GM23338 (cell line): ENCODE results near the gene HHEX. TPM values are rescaled to one million over a fixed set of nuclear protein-coding genes. Genes with fewer than 3 reads are reported as not detected.

Source experiments
- polyA plus RNA-seq: library from polyadenylated mRNA; unstranded; fragments of >200 nt; fragmentation: Nextera tagmentation; extraction: Ambion mirVana; gene quantifications from 2 replicates; pipeline ENCODE4 v1.2.1, GENCODE V29; 2016
- small RNA-seq: library from RNA; depleted of rRNA; stranded (forward); fragments of <200 nt; gene quantifications from one replicate; pipeline ENCODE3, GENCODE V24; 2014; ENCODE audit warnings: low replicate concordance
- total RNA-seq: library from RNA; depleted of rRNA; stranded (reverse); fragments of >200 nt; shearing (Covaris generic); gene quantifications from 2 replicates; pipeline ENCODE4 v1.2.3, GENCODE V29; 2014; rRNA removed

HHEX gene
- total and polyA plus RNA-seq, 2 experiments from 2014 or later, result 0.59 to 2.0 TPM

Small RNAs within 50 kb of the gene (small RNA-seq; reads per million reads assigned to genes)
- gene RF00019 (not detected), gene RN7SL644P (not detected)

Other genes with a start within 250 kb of the HHEX start
- 35.5 and 36.3 TPM in 2 replicates for gene IDE, start 115.9 kb upstream of the HHEX start, total RNA-seq
- gene IDE, start 115.9 kb upstream of the HHEX start, polyA plus RNA-seq, result 12.3 and 12.9 TPM in 2 replicates
- gene KIF11, start 96.8 kb upstream of the HHEX start, total RNA-seq, result 50.3 and 56.7 TPM in 2 replicates
- gene KIF11, start 96.8 kb upstream of the HHEX start, polyA plus RNA-seq, result 22.1 and 26.1 TPM in 2 replicates
- gene EXOC6, start 158.6 kb downstream of the HHEX start, total RNA-seq, result 5.0 and 6.6 TPM in 2 replicates
- gene EXOC6, start 158.6 kb downstream of the HHEX start, polyA plus RNA-seq, result 4.6 and 6.0 TPM in 2 replicates